SHP77 (cell line): ENCODE measurements around the gene KCTD16.

Experiments used
- DNase-seq, 2 experiments: peaks; one replicate each; lab custom pipeline; 2025; lab: John Stamatoyannopoulos, UW

Gene KCTD16

DNA sequence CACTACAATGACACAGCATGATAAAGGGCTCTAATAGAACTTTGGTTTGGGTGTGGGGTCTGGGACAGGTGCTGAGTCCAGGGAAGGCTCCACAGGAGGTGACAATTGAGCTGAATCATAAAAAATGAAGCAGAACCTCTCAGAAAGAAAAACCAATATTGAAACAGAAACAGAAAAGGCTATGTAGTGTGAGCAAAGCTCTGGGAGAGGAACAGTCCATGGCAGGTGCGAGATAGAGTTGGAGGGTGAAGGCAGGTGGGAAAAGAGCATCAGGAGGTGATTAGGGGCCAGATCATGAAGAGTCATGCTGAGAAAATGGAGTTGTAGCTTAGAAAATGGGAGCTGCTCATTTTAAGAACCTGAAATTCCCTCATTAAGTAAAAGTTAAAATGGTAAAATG, 164.9 kb downstream of the KCTD16 start:
- DNase-seq: peak; percentile 62 to 82

GRCh38 chr5:144336191-144336961, 165.7 kb downstream of the KCTD16 start:
- no peak for DNase-seq

DNA sequence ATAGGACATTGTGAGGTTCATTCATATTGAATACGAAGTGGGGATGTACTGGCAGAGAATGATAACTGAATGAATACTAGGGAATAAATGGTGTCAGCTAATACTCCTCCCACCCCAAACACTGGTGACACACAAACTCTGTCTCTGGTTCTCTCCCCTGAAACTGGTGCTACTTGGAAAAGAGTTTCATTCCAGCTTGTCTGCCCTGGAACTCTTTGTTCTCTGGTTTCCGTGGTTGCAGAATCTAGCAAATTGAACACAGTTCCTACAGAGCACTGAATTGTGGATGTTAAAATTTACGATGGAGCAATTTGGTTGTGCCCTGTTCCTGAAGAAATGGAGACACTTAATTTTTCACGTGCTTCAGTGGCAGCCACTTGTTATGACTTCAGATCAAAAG, 181.7 kb downstream of the KCTD16 start:
- DNase-seq: no peak

GRCh38 chr5:144352732-144353317, 182.2 kb downstream of the KCTD16 start:
- no peak for DNase-seq

GRCh38 chr5:144356489-144356888, 185.8 kb downstream of the KCTD16 start:
- no peak for DNase-seq

DNA sequence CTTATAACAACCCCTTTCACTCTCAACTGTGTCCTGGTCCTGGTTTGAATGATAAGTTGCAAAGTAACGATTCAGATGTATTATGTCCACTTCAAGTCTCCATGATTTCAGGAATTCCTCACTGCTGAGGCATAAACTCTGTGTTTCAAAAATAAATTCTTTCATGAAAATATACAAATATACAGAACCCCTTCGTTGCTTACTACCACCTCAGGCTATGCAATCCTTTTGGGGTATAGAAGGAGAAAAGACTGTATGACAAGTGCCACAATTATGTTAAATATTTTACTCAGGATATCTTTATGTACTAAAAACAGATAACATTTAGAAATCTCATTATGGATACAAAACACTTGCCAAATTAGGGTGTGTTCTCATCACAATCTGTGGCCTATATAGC, 190.7 kb downstream of the KCTD16 start:
- no peak for DNase-seq

- no peak for DNase-seq
These were observed 195.2 kb downstream of the KCTD16 start for GRCh38 chr5:144365885-144366284.

DNA sequence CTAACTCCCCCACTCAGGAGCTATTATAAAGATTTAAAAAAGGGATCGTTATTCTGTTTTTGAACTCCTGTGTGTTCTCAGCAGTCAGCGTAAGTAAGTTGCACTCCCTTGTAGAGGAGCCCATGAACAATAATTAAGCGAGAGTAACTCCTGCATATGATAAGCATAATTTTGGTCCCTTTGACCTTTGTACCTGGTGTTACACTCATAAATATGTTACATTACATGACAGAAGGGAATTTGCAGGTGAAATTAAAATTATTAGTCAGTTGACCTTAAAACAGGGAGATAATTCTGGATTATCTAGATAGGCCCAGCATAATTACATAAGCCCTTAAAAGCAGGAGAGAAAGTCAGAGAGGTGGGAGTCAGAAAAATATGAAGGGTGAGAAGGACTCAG, 197.3 kb downstream of the KCTD16 start:
- no peak for DNase-seq

DNA sequence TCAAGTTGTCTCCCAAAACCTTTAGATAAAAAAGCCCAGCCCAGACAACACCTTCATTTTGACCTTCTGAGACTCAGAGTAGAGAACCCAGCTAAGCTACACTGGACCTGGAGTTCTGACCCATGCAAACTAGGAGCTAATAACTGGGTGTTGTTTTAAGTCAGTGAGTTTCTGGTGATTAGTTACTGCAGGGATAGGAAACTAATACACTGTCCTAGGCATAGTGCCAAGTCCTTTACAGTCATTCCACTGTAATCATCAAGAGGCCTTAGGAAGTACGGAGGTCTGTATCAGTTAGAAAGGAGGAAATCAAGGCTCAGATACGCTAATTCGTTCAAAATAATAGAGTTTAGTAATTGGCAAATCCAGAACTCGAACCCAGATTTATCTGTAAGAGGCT, 197.9 kb downstream of the KCTD16 start:
- no peak for DNase-seq

GRCh38 chr5:144369006-144369405, 198.3 kb downstream of the KCTD16 start:
- peak; percentile 36 to 75 for DNase-seq

DNA sequence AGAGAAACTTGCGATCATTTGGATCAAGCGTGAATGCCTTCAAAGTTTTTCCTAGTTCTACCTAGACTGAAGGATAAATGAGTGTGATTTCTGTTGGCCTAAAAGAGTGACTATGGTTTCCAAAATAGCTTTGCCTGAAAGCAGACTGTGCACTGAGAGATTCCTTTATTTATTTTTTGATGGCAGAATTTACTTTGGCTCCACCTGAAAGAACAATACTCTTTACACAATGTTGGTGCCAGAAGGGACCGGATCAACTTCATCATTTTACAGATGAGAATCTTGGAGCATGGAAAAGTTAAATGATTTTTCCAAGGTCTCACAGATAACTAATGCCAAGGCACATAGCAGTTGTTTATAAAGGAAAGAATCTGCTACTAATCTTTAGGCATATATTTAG, 199.6 kb downstream of the KCTD16 start:
- DNase-seq: no peak

GRCh38 chr5:144374637-144375036, 204.0 kb downstream of the KCTD16 start:
- DNase-seq: no peak

- DNase-seq: no peak
These were observed 206.5 kb downstream of the KCTD16 start for GRCh38 chr5:144377207-144377606.

GRCh38 chr5:144378681-144379080, 208.0 kb downstream of the KCTD16 start:
- DNase-seq: no peak

DNA sequence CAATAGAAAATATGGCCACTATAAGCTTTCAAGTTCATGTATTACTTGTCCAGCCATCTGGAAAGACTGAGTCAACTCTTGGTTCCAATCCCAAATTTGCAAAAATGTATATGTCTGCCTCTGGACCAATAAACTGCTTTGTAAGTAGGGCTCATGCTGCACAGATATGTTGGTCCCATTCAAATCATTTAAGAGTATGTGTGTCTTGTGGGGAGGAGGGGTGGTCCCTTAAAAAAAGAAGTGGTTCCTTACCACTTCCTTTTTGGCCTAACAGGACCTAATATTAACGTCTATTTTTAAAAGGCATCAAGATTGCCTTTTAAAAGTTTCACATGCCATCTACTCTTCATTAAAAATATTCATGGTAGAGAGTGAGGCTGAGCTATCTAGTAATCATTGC, 214.9 kb downstream of the KCTD16 start:
- DNase-seq: no peak

DNA sequence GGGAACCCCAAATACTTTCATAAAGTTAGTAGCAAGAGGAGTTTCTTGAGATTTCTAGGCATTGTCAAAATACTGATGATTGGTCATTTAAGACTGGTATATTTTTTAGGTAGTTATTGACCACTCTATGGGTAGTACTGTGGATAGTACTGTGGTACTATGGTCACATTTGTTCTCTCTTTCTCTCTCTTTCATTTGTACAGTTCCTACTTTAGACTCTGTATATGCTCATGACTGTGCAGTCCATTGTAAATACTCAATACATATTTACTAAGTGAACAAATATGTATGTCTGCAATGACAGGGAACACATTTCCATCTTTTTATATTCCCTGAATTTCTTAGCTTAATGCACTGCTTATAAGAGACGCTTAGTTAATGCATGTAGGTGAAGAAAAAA, 215.6 kb downstream of the KCTD16 start:
- DNase-seq: no peak

- DNase-seq: no peak
These were observed 219.5 kb downstream of the KCTD16 start for GRCh38 chr5:144390133-144390532.

DNA sequence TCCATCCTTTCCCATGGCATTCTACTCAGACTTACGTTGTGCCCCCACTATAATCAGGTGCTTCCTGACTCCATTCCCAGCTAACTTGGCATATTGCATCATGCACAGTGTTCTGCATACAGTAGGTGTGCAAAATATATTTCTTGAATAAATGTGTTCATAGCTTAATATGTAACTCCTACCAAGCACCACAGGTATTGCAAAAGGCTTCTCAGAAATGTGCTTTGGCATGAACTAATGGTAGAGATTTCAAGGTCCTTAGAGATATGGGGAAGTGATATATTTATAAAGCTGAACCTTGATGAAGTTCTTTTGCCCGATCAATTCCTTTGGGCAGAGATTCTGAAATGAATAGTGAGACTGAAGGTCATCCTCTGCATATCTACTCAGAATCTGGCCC, 220.4 kb downstream of the KCTD16 start:
- DNase-seq: no peak

- DNase-seq: no peak
These were observed 223.2 kb downstream of the KCTD16 start for GRCh38 chr5:144393641-144394435.

DNA sequence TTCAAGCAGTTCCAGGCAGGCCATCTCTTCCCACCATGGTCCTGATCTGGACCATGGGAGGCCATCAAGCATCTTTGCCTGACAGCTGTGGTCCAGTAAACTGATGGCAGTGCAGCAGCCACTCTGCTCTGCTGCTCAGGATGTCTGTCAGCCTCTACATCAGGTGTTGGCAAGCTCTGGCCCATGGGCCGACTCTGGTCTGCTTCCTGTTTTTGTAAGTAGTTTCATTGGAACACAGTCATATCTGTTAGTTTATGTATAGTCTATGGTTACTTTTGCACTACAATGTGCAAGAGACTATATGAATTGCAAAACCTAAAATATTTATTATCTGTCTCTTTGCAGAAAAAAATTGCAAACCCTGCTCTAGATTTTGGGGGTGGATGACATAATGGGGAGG, 225.0 kb downstream of the KCTD16 start:
- DNase-seq: no peak

GRCh38 chr5:144403058-144403457, 232.4 kb downstream of the KCTD16 start:
- DNase-seq: no peak

DNA sequence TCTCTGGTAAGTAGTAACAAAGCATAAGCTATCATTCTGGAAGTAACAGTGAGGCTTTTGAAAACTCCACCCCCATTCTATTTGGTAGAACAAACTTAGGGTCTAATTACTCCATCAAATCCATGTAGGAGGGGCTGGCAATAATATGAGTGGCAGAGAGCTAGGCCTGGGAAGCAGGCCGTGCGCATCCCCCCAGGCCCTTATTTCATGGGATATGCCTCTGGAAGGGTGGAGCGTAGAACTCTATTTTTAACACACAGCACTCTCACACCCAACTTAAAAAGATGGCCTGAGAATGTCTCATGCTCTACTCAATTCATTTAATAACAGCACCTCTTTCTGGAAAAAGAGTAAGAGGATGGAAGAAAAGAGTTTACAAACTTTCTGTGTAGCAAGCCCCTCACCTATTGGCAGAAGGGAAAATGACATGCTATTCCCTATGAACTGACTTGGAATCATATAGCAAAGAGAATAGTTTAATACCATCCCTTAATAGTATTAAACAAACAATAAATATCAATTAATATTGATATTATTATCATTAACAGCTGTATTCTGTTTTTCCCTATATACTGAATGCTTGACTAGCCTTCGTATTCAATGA, 233.2 kb downstream of the KCTD16 start:
- no peak for DNase-seq

- DNase-seq: no peak
These were observed 234.0 kb downstream of the KCTD16 start for GRCh38 chr5:144404672-144405071.
